Adrenal gland (tissue), 12 donors: Measurements from ENCODE around the gene UBQLN1. TPM values are rescaled to one million over a fixed set of nuclear protein-coding genes. Genes with fewer than 3 reads are reported as not detected.
"Not testable (repeated sequence)": the region's sequence is repeated elsewhere in the genome, so short reads cannot be mapped to it uniquely, and the experiment has no call there.

Experiments used
- DNase-seq, 7 donors: peaks; one replicate each; pipeline ENCODE4 v3.0.0-alpha.2; 2019 to 2020
- H3K27ac ChIP-seq, 5 donors: fragments of 200-600 bp; sonication (generic) in 4 of 5; 1 replicate in 3 of 5; 2 replicates in 2 of 5; pipeline versions ENCODE4 v1.5.1 to v1.8.0; 2016 to 2020; ENCODE audit warnings: mild to moderate bottlenecking in 1 of 5
- H3K27me3 ChIP-seq: fragments of 200-600 bp; 2 replicates; pipeline ENCODE4 v1.8.0; 2021
- H3K36me3 ChIP-seq, 2 donors: fragments of 200-600 bp; replicated peaks in 1 of 2; 1 replicate in 1 of 2; 2 replicates in 1 of 2; pipeline versions ENCODE4 v1.5.1 to v1.8.0; 2018 to 2022
- H3K4me1 ChIP-seq, 2 donors: fragments of 200-600 bp; replicated peaks in 1 of 2; 1 replicate in 1 of 2; 2 replicates in 1 of 2; pipeline versions ENCODE4 v1.5.1 to v1.8.0; 2018 to 2021
- H3K4me3 ChIP-seq, 4 donors: fragments of 200-600 bp; sonication (generic) in 3 of 4; one replicate each; pipeline ENCODE4 v1.5.1; 2016 to 2018
- H3K9me3 ChIP-seq, 3 donors: fragments of 200-600 bp; sonication (generic) in 1 of 3; replicated peaks in 1 of 3; 1 replicate in 2 of 3; 2 replicates in 1 of 3; pipeline versions ENCODE4 v1.5.1 to v1.8.0; 2016 to 2021
- CTCF ChIP-seq, 6 experiments: fragments of 450-650 bp in 4 of 6; fragments of 200-600 bp in 2 of 6; sonication (generic) in 1 of 6; IDR thresholded peaks; 1 replicate in 5 of 6; 2 replicates in 1 of 6; pipeline versions ENCODE4 v1.5.1 to v1.8.0; 2016 to 2021; ENCODE audit warnings: antibody characterized with exemption in 6 of 6, mild to moderate bottlenecking in 2 of 6, moderate library complexity in 1 of 6
- POLR2A ChIP-seq, 2 donors: fragments of 450-650 bp; IDR thresholded peaks; one replicate each; pipeline ENCODE4 v1.6.1; 2017; ENCODE audit warnings: antibody characterized with exemption in 2 of 2, mild to moderate bottlenecking in 2 of 2, moderate library complexity in 1 of 2
- WGBS, 4 donors: extraction: QIAGEN DNeasy Blood & Tissue Kit in 2 of 4; methylation state at CpG; one replicate each; pipeline versions ENCODE4 v1.1.5 to v1.1.7; 2013 to 2017; 5-methylcytosine and 5-hydroxymethylcytosine counted together
- intact Hi-C, 2 donors: fragments of 100-400 bp; cut with DNase I; formaldehyde crosslinking; loops; one replicate each; pipeline versions ENCODE4 v1.14.1 to v1.15.0; 2022 to 2023
- polyA plus RNA-seq, 3 donors: library from polyadenylated mRNA; stranded (reverse); fragments of 200-250 nt in 2 of 3; fragments of 350-450 nt in 1 of 3; fragmentation: Illumina TruSeq in 1 of 3; extraction: RNeasy Lipid Tissue Mini Kit (QIAGEN cat#74804) in 1 of 3; gene quantifications; one replicate each; pipeline ENCODE4 v1.2.3, GENCODE V29; 2013 to 2014
- total RNA-seq, 9 donors: library from RNA; depleted of rRNA in 4 of 9; stranded (reverse); fragments of >200 nt in 4 of 9; fragments of 120-200 nt in 1 of 9; fragmentation: NEBNext Ultra II Directional in 1 of 9; extraction: Animal tissue kit (Norgen Biotek cat#: 25700) in 1 of 9; gene quantifications; one replicate each; pipeline versions ENCODE4 v1.1.0 to v1.2.4, GENCODE V29; 2013 to 2023
- donor health status: healthy with polysubstance abuse.
- donor health status: Bipolar disorder and iron deficiency.
- donor health status: DM: yes; HTN: yes; CAD: no.
- donor health status: DM: no; HTN: no; CAD: no.
- donor health status: DM: no; HTN: no; CAD: no.
- donor health status: DM: yes; HTN: yes; CAD: no.

Gene UBQLN1
- total and polyA plus RNA-seq, 12 donors, result 23.7 to 243 (median 110) TPM

- H3K4me1 ChIP-seq, result no peaks in the 10 kb centered on the region
- H3K9me3 ChIP-seq, result no peaks in the 10 kb centered on the region
- intact Hi-C loops, result no loop called here
- no peak for DNase-seq
- no peaks in the 10 kb centered on the region for H3K27me3 ChIP-seq
- H3K36me3 ChIP-seq, result no peaks in the 10 kb centered on the region
- 60 to 65% (median 62%) methylated on average over 3 of the region's 3 CpGs for WGBS, 4 donors
- H3K27ac ChIP-seq, result no peak overlapping the region
- H3K4me3 ChIP-seq, result no peak overlapping the region
- TF ChIP-seq POLR2A (IDR thresholded peaks at IDR 0.05) (no peak), CTCF (IDR thresholded peaks at IDR 0.05) (peak; percentile 25 to 40 (median 32))
These were observed 6.6 kb upstream of the UBQLN1 start for GRCh38 chr9:83714329-83714728.

GRCh38 chr9:83708515-83709158 lies 879 bp upstream of the UBQLN1 start:
- intact Hi-C loops, result no loop called here
- no peaks in the 10 kb centered on the region for H3K9me3 ChIP-seq
- H3K27ac ChIP-seq, result peak overlapping the region; percentile 98 to 100 (median 99)
- H3K4me1 ChIP-seq, result peaks cover 3 to 24% of the 10 kb centered on the region in 2 donors
- H3K4me3 ChIP-seq, result peak overlapping the region; percentile 76 to 93 (median 88)
- DNase-seq, result peak; percentile 75 to 92 (median 85)
- no peaks in the 10 kb centered on the region for H3K36me3 ChIP-seq
- WGBS, 4 donors, result 12 to 18% (median 15%) methylated on average over 16 to 20 of the region's 20 CpGs
- H3K27me3 ChIP-seq, result no peaks in the 10 kb centered on the region
- TF ChIP-seq CTCF (IDR thresholded peaks at IDR 0.05) (peak in 1 of 6 experiments; percentile 22), POLR2A (IDR thresholded peaks at IDR 0.05) (peak in 1 of 2 donors; percentile 39)

GRCh38 chr9:83707518-83707767 lies 315 bp downstream of the UBQLN1 start:
- intact Hi-C loops, result no loop called here
- peak in 6 of 7 donors; percentile 83 to 88 (median 84) for DNase-seq
- Histone ChIP-seq H3K36me3 (no peaks in the 10 kb centered on the region), H3K4me3 (peak overlapping the region; percentile 76 to 93 (median 88)), H3K27ac (peak overlapping the region; percentile 98 to 100 (median 99)), H3K27me3 (no peaks in the 10 kb centered on the region), H3K4me1 (peaks cover 4 to 33% of the 10 kb centered on the region in 2 donors), H3K9me3 (no peaks in the 10 kb centered on the region)
- WGBS, 4 donors, result 0% methylated on average over 26 of the region's 26 CpGs; no CpG with 5 or more reads in 2 of the 4 donors
- TF ChIP-seq POLR2A (IDR thresholded peaks at IDR 0.05) (no peak), CTCF (IDR thresholded peaks at IDR 0.05) (no peak)

GRCh38 chr9:83706676-83707517 lies 861 bp downstream of the UBQLN1 start:
- Histone ChIP-seq H3K4me1 (peaks cover 4 to 39% of the 10 kb centered on the region in 2 donors), H3K27me3 (no peaks in the 10 kb centered on the region), H3K27ac (peak overlapping the region; percentile 98 to 100 (median 99)), H3K9me3 (no peaks in the 10 kb centered on the region), H3K36me3 (no peaks in the 10 kb centered on the region), H3K4me3 (peak overlapping the region; percentile 76 to 93 (median 88))
- 0 to 1% (median 1%) methylated on average over 13 to 42 of the region's 42 CpGs for WGBS, 4 donors
- TF ChIP-seq POLR2A (IDR thresholded peaks at IDR 0.05) (no peak), CTCF (IDR thresholded peaks at IDR 0.05) (no peak)
- intact Hi-C loops, result no loop called here
- DNase-seq, result peak; percentile 34 to 70 (median 52)

GRCh38 chr9:83705219-83705651 lies 2.5 kb downstream of the UBQLN1 start:
- DNase-seq, H3K36me3 ChIP-seq, H3K27me3 ChIP-seq, H3K9me3 ChIP-seq, intact Hi-C loops, H3K27ac ChIP-seq, H3K4me3 ChIP-seq: not testable (repeated sequence)
- H3K4me1 ChIP-seq, result peaks cover 4 to 53% of the 10 kb centered on the region in 2 donors
- WGBS, 4 donors, result 93 to 97% (median 96%) methylated on average over 12 of the region's 12 CpGs
